Neural progenitor cell (in vitro differentiated cells): ENCODE data around the gene MCIDAS. TPM values are rescaled to one million over a fixed set of nuclear protein-coding genes. Genes with fewer than 3 reads are reported as not detected.
A peak's percentile ranks its signal among the peaks of the same experiment; 100 is the strongest.

Source experiments
- DNase-seq: peaks from one replicate; pipeline ENCODE4 v3.0.0-alpha.2; 2016; ENCODE audit warnings: low spot score
- H2AFZ ChIP-seq: fragments of 200-600 bp; sonication (generic); replicated peaks from 2 replicates; pipeline ENCODE4 v1.6.1; 2016; ENCODE audit warnings: antibody characterized with exemption
- H3F3A ChIP-seq: fragments of 200-600 bp; sonication (generic); 2 replicates; pipeline ENCODE4 v1.6.1; 2016; ENCODE audit warnings: antibody characterized with exemption, low read depth
- H3K27ac ChIP-seq: fragments of 200-600 bp; sonication (generic); 2 replicates; pipeline ENCODE4 v1.5.1; 2016; ENCODE audit warnings: mild to moderate bottlenecking
- H3K27me3 ChIP-seq: fragments of 200-600 bp; sonication (generic); 2 replicates; pipeline ENCODE4 v1.6.1; 2016; ENCODE audit warnings: mild to moderate bottlenecking, moderate library complexity
- H3K36me3 ChIP-seq: fragments of 200-600 bp; sonication (generic); 2 replicates; pipeline ENCODE4 v1.5.1; 2016
- H3K4me1 ChIP-seq: fragments of 200-600 bp; sonication (generic); 2 replicates; pipeline ENCODE4 v1.6.1; 2016; ENCODE audit warnings: mixed run types
- H3K4me2 ChIP-seq: fragments of 200-600 bp; sonication (generic); 2 replicates; pipeline ENCODE4 v1.6.1; 2016
- H3K4me3 ChIP-seq: fragments of 200-600 bp; sonication (generic); 2 replicates; pipeline ENCODE4 v1.5.1; 2016
- H3K79me2 ChIP-seq: fragments of 200-600 bp; sonication (generic); 2 replicates; pipeline ENCODE4 v1.6.1; 2016; ENCODE audit warnings: low read depth
- H3K9ac ChIP-seq: fragments of 200-600 bp; sonication (generic); 2 replicates; pipeline ENCODE4 v1.6.1; 2016
- H3K9me3 ChIP-seq: fragments of 200-600 bp; sonication (generic); 2 replicates; pipeline ENCODE4 v1.5.1; 2016; ENCODE audit warnings: low read depth
- H4K20me1 ChIP-seq: fragments of 200-600 bp; sonication (generic); 2 replicates; pipeline ENCODE4 v1.6.1; 2016; ENCODE audit warnings: low read depth
- H3K27ac Mint-ChIP-seq: 3 replicates; pipeline ENCODE4 v1.8.0; 2021; ENCODE audit warnings: mixed read lengths
- H3K27me3 Mint-ChIP-seq: 2 replicates; pipeline ENCODE4 v1.8.0; 2022; ENCODE audit warnings: low read depth, mild to moderate bottlenecking, inconsistent platforms, moderate library complexity, mixed read lengths; ENCODE audit not compliant: insufficient read depth
- H3K36me3 Mint-ChIP-seq: 3 replicates; pipeline ENCODE4 v1.8.0; 2021; ENCODE audit warnings: mixed read lengths
- H3K4me1 Mint-ChIP-seq: 3 replicates; pipeline ENCODE4 v1.8.0; 2021; ENCODE audit warnings: mixed read lengths
- H3K4me3 Mint-ChIP-seq: 3 replicates; pipeline ENCODE4 v1.8.0; 2021; ENCODE audit warnings: mild to moderate bottlenecking, moderate library complexity, mixed read lengths
- H3K9me3 Mint-ChIP-seq: 3 replicates; pipeline ENCODE4 v1.8.0; 2020; ENCODE audit warnings: mixed read lengths
- CTCF ChIP-seq: fragments of 200-600 bp; sonication (generic); IDR thresholded peaks from 2 replicates; pipeline ENCODE4 v1.5.1; 2017; ENCODE audit warnings: antibody characterized with exemption, mild to moderate bottlenecking
- EZH2 ChIP-seq: fragments of 200-600 bp; sonication (generic); IDR thresholded peaks from 2 replicates; pipeline ENCODE4 v1.6.1; 2017; ENCODE audit warnings: antibody characterized with exemption, mild to moderate bottlenecking, moderate library complexity
- EZH2phosphoT487 ChIP-seq: fragments of 200-600 bp; sonication (generic); IDR thresholded peaks from 2 replicates; pipeline ENCODE4 v1.6.1; 2017; ENCODE audit warnings: antibody characterized with exemption
- total RNA-seq: library from RNA; depleted of rRNA; stranded (reverse); fragments of >200 nt; gene quantifications from 2 replicates; pipeline ENCODE4 v1.2.3, GENCODE V29; 2015; ENCODE audit warnings: low replicate concordance

The MCIDAS gene
- total RNA-seq, 1 donor from 2014 or later = not detected

- H3K27ac Mint-ChIP-seq = no peak overlapping the region
- peaks cover 100% of the 10 kb centered on the region for H3K27me3 ChIP-seq
These were observed 1.8 kb downstream of the MCIDAS start for GRCh38 chr5:55225346-55225745.

GRCh38 chr5:55223812-55224240, 3.3 kb downstream of the MCIDAS start:
- no peak for DNase-seq
- no peak overlapping the region for H3K27ac Mint-ChIP-seq
- Histone ChIP-seq H3K79me2 (no peaks in the 10 kb centered on the region), H3K9me3 (no peaks in the 10 kb centered on the region), H3K36me3 (no peaks in the 10 kb centered on the region), H3K9ac (no peak overlapping the region), H3K4me3 (peak overlapping the region; percentile 34), H3K4me1 (peaks cover 7% of the 10 kb centered on the region), H3K4me2 (peak overlapping the region; percentile 66), H4K20me1 (peaks cover 72% of the 10 kb centered on the region), H3F3A (peaks cover 15% of the 10 kb centered on the region), H2AFZ (no peak overlapping the region), H3K27me3 (peaks cover 100% of the 10 kb centered on the region), H3K27ac (no peak overlapping the region)
- peaks cover 86% of the 10 kb centered on the region for H3K27me3 Mint-ChIP-seq
- H3K36me3 Mint-ChIP-seq = no peaks in the 10 kb centered on the region
- peaks cover 27% of the 10 kb centered on the region for H3K4me1 Mint-ChIP-seq
- H3K4me3 Mint-ChIP-seq = peak overlapping the region; percentile 41
- H3K9me3 Mint-ChIP-seq = peaks cover 8% of the 10 kb centered on the region
- TF ChIP-seq CTCF (no peak), EZH2 (no peak), EZH2phosphoT487 (no peak)

More at GRCh38 chr5:55225346-55225745, 1.8 kb downstream of the MCIDAS start:
- Histone ChIP-seq H2AFZ (no peak overlapping the region), H3K4me2 (no peak overlapping the region), H4K20me1 (peaks cover 85% of the 10 kb centered on the region), H3F3A (peaks cover 15% of the 10 kb centered on the region), H3K4me1 (peaks cover 7% of the 10 kb centered on the region), H3K9me3 (no peaks in the 10 kb centered on the region), H3K36me3 (no peaks in the 10 kb centered on the region), H3K4me3 (no peak overlapping the region), H3K79me2 (no peaks in the 10 kb centered on the region), H3K9ac (no peak overlapping the region), H3K27ac (no peak overlapping the region)
- Mint-ChIP-seq H3K9me3 (peaks cover 6% of the 10 kb centered on the region), H3K36me3 (no peaks in the 10 kb centered on the region), H3K27me3 (peaks cover 87% of the 10 kb centered on the region), H3K4me1 (peaks cover 24% of the 10 kb centered on the region), H3K4me3 (no peak overlapping the region)
- no peak for DNase-seq
- TF ChIP-seq EZH2phosphoT487 = no peak
- no peak for TF ChIP-seq EZH2
- no peak for TF ChIP-seq CTCF

- no peaks in the 10 kb centered on the region for H3K9me3 ChIP-seq
- H3K4me2 ChIP-seq = peak overlapping the region; percentile 66
- H3K36me3 Mint-ChIP-seq = no peaks in the 10 kb centered on the region
- H3K79me2 ChIP-seq = no peaks in the 10 kb centered on the region
- H3K4me1 Mint-ChIP-seq = peaks cover 27% of the 10 kb centered on the region
- H2AFZ ChIP-seq = peak overlapping the region; percentile 66
- no peak overlapping the region for H3K9ac ChIP-seq
- H3K27ac ChIP-seq = no peak overlapping the region
- peaks cover 8% of the 10 kb centered on the region for H3K9me3 Mint-ChIP-seq
- peak overlapping the region; percentile 75 for H3K4me3 Mint-ChIP-seq
- H3K4me3 ChIP-seq = peak overlapping the region; percentile 34
- H3K27me3 Mint-ChIP-seq = peaks cover 84% of the 10 kb centered on the region
- H3K27me3 ChIP-seq = peaks cover 100% of the 10 kb centered on the region
- H3K27ac Mint-ChIP-seq = no peak overlapping the region
- DNase-seq = peak; percentile 82
- H4K20me1 ChIP-seq = peaks cover 66% of the 10 kb centered on the region
- H3K36me3 ChIP-seq = no peaks in the 10 kb centered on the region
- peaks cover 7% of the 10 kb centered on the region for H3K4me1 ChIP-seq
- H3F3A ChIP-seq = peaks cover 15% of the 10 kb centered on the region
- TF ChIP-seq EZH2 (peak; percentile 98), EZH2phosphoT487 (peak; percentile 98), CTCF (no peak)
These were observed 3.9 kb downstream of the MCIDAS start for GRCh38 chr5:55222985-55223811.
